NCI-H774 (cell line): Measurements from ENCODE around the gene SMAP2.
"Not testable (repeated sequence)": the region's sequence is repeated elsewhere in the genome, so short reads cannot be mapped to it uniquely, and the experiment has no call there.

Experiments
- DNase-seq: peaks from one replicate; lab custom pipeline; 2025; lab: John Stamatoyannopoulos, UW

Gene SMAP2

GRCh38 chr1:40372658-40373322 is 737 bp upstream of the SMAP2 start:
- DNase-seq = no peak

GRCh38 chr1:40377512-40377911 is 4.0 kb downstream of the SMAP2 start:
- no peak for DNase-seq

DNA sequence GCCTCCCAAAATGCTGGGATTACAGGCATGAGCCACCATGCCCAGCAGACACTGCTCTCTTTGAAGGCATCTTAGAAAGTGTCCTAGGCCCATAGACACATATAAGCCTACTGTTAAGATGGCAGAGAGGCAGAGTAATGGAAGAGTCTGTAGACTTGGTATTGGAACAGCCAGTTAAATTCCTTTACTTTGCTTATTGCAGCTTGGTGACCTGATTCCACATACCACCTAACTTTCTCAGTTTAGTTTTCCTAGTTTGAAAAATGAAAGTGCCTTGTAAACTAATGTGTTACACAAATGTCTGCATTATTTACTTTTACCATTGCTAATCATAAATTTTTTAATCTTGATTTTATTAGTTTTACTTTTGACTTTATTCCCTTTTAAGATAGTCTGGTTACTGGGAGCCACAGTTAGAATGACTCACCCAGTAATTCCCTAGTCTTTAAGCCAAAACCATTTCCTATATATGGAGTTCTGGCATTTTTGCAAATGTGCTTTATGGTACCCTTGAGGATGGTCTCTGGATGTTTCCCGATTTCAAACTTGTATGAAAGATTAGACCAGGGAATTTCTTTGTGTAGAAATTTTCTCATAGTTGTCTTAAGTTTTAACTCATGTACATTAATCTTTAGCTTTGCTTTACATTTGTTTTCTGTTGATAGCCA is 6.4 kb downstream of the SMAP2 start:
- DNase-seq = no peak

- no peak for DNase-seq
Measured at GRCh38 chr1:40380817-40381216, 7.3 kb downstream of the SMAP2 start.

- DNase-seq = no peak
Measured at GRCh38 chr1:40381268-40382107, 8.0 kb downstream of the SMAP2 start.

- no peak for DNase-seq
Measured at GRCh38 chr1:40382108-40382460, 8.6 kb downstream of the SMAP2 start.

DNA sequence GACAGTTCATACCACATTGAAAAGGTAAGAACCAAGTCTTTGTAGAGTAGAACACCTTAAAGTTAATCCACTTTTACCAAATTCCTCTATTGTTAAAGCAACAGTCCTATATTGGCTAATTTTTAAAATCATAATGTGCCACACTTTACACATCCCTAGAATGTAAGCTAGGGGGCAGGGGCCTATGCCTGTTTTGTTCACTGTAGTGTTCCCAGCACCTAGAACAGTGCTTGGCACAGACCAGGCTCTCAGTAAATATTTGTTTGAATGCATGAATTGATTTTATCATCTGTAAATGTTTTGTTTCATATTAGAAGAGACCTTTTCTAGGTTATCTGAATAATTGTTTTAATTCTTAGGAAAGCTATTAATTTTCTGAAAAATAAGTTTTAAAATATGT is 9.1 kb downstream of the SMAP2 start:
- no peak for DNase-seq

DNA sequence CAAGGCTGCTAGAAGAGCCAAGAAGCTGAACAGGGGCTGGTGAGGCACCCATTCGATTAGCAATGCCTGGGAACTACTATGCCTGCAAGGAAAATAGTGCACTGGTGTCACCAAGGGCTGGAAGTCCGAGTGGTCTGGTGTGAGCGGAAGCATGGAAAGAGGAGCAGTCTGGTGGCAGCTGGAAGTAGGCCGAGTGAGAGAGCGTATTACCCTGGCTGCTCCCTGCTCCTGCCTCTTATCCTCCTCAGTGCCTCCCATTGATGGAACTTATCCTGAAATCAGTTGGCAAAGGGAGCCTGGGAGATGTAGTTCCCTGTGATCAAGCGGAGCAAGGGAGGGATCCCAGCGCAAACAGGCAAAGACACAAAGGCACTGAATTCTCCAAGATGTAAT is 9.6 kb downstream of the SMAP2 start:
- no peak for DNase-seq

GRCh38 chr1:40383488-40384412 is 10.2 kb downstream of the SMAP2 start:
- DNase-seq = no peak

DNA sequence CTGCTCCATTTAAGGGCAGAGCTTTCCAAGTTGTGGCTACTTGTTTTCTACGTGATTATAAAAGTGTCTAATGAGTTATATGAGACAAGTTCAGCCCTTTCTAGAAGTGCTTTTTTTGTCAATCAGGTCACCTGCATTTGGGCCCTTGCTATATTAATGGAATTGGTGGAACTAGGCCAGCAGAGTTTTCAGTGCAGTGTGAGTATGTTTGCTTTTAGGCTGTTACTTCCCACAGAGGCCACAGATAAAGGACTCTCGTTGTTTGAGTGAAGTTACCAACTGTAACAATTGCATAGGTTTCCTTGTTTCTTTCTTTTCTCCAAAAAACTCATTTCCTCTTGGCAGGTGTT is 10.9 kb downstream of the SMAP2 start:
- peak; percentile 16 for DNase-seq

DNA sequence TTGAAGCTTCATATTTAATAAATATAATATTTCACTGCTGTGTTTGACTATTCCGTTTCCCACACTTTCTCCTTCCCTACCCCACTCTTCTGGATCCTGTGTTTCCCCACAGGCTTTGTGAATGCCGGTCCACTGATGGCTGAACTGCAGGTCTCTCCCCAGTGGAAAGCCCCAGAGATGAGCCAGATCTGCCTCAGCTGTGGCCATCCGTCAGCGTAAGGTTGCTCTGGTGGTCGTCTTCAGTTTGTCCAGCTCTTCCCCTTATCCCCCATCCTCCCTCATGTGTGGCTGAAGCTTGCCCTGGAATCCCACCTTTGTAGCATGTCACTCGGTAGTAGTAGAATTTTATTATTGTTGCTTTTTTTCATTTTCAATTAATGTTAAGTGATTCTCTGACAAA is 11.4 kb downstream of the SMAP2 start:
- no peak for DNase-seq

DNA sequence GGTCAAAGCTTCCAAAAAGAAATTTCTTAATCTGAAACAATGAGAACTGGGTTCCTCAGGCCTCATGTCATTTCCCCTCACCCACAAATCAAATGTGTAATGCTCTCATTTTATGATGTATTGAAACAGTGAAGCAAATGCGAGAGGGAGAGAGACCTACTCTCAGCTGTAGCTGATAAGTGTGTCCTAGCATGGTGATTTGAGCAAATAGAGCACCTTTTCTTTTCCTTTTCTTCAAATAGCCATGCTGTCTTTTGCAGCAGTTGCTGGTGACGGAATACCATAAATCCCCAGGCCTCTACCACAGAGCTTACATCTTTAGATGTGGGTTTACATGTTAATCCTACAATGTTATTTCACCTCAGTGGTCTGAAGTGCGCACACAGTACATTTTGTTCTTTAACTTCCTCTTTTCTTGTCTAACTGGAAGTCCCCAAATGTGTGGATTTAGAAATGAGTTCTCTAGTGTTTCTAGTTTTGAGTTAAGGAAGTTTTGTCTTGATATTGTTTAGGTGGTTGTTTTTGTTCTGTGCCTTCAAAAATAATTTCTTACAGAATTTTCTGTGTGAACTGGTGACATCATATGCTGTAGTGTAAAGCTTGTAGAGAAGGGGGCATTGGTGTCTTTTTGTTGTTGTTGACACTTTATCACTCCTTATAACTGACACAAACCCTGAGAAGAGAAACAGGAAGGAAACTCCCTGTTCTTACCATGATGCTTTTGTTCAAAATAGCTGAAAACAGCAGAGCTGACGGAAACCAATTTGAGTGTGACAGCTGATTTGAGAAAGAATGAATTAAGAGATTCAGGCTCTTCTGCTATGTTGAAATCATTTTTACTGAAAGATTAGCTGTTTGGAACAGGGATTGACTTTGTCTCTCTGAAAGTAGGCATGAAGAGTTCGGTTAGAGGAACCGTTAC is 12.2 kb downstream of the SMAP2 start:
- no peak for DNase-seq

DNA sequence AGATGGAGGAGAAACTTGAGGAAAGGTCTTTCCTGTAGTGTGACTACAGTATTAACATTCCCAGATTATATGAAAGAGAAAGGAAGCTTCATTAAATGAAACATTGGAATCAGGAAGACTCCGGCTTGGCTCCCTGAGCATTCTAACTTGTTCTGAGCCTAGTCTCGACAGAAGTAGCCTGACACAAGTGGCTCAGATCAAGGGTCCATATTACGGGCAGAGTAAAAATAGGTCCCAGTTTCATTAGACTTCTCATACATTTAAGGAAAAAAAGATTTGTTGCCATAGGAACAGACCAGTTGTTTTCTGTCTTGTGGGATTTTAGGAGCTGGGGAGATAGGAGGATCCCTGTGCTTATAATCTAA is 12.8 kb downstream of the SMAP2 start:
- DNase-seq = no peak

- no peak for DNase-seq
Measured at GRCh38 chr1:40386796-40387195, 13.3 kb downstream of the SMAP2 start.

GRCh38 chr1:40387381-40388306 is 14.1 kb downstream of the SMAP2 start:
- DNase-seq = not testable (repeated sequence)

DNA sequence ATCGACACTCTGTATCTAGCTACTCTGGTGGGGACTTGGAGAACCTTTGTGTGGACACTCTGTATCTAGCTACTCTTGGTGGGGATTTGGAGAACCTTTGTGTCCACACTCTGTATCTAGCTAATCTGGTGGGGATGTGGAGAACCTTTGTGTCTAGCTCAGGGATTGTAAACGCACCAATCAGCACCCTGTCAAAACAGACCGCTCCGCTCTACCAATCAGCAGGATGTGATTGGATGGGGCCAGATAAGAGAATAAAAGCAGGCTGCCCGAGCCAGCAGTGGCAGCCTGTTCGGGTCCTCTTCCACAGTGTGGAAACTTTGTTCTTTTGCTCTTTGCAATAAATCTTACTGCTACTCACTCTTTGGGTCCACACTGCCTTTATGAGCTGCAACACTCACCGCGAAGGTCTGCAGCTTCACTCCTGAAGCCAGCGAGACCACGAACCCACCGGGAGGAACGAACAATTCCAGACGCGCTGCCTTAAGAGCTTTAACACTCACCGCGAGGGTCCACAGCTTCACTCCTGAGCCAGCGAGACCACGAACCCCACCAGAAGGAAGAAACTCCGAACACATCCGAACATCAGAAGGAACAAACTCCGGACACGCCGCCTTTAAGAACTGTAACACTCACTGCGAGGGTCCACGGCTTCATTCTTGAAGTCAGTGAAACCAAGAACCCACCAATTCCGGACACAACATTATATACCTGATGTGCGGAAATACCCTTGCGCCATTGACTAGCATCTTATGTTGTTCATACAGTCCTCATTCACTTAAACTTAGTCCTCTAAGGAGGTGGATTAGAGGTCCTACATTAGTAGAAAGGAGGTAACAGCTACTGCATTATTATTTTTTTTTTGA is 15.2 kb downstream of the SMAP2 start:
- not testable (repeated sequence) for DNase-seq

- no peak for DNase-seq
Measured at GRCh38 chr1:40389322-40389803, 15.8 kb downstream of the SMAP2 start.

DNA sequence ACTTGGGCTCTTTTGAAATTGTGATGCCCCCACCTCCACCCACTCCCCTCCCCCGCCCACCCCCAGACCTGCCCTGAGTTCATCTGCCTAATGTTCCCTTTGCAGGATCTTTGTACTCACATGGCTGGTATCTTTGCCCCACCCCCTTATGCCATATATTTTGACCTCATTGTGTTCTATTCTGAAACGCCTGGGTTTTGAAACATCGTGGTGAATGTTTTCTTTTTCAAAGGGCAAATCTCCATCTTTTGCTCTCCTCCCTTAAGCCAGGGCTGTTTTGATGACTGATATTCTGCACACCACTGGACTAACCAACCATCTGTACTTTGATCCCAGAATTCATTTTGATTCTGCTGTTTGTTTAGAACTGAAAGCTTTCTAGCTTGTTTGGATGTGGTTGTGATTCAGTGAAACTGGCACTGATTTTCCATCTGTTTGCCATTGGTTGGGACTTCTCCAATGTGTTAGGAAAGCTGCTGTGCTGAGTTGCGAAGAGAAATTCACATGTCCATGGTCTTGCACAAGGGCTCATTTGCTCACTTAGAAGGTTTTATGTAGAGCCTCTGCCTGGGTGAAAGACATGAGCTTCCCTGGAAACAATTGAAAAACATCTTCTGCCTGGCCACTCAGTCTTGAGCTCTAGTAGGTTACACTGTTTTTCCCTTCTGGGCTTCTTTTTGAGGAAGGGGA is 16.5 kb downstream of the SMAP2 start:
- no peak for DNase-seq
